Stromal cell of bone marrow (primary cell): ENCODE measurements around the gene PARL.
"Not testable (repeated sequence)": the region's sequence is repeated elsewhere in the genome, so short reads cannot be mapped to it uniquely, and the experiment has no call there.

Experiments
- DNase-seq: peaks from one replicate; pipeline ENCODE4 v3.0.0-alpha.2; 2012; ENCODE audit warnings: low read depth

Gene PARL

DNA sequence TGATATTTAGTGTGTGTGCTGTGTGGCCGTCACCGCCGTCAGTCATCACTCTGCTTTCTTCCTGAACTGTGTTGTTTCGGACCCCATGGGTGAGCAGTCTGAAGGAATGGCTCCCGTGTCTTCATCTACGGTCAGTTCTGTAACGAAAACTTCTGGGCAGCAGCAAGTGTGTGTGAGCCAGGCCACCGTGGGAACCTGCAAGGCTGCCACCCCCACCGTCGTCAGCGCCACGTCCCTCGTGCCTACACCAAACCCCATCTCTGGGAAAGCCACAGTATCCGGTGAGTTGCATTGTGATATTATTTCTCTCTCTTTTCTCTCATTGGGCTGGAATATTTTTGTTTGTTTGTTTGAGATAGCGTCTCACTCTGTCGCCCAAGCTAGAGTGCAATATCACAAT lies 94.0 kb downstream of the PARL start:
- no peak for DNase-seq

DNA sequence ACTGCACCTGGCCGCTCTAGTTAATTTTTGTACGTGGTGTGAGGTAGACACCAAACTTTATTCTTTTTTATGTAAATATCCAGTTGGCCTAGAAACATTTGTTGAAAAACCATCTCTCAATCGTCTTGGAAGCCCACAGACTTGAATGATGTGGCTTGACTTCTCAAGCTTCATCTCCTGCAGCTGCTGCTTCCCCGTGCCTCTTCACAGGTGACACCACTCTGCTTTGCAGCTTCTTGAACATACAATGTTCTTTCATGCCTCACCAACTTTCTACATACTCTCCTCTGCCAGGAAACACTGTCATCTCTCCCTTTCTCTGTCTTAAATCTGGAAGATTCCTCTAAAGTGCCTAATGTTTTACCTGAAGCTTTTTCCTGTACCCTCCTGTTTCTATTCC lies 94.9 kb downstream of the PARL start:
- no peak for DNase-seq

DNA sequence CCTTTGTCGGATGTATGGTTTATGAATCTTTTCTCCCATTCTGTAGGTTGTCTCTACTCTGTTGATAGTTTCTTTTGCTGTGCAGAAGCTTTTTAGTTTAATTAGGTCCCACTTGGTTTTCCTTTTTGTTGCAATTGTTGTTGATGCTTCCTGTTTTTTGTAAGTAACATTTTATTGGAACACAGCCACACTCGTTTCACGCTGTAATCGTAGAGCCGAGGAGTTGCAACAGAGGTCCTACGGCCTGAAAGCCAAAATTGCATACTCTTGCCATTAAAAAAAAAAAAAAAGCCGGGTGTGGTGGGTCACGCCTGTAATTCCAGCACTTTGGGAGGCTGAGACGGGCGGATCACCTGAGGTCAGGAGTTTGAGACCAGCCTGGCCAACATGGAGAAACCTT lies 100.2 kb downstream of the PARL start:
- DNase-seq: not testable (repeated sequence)

DNA sequence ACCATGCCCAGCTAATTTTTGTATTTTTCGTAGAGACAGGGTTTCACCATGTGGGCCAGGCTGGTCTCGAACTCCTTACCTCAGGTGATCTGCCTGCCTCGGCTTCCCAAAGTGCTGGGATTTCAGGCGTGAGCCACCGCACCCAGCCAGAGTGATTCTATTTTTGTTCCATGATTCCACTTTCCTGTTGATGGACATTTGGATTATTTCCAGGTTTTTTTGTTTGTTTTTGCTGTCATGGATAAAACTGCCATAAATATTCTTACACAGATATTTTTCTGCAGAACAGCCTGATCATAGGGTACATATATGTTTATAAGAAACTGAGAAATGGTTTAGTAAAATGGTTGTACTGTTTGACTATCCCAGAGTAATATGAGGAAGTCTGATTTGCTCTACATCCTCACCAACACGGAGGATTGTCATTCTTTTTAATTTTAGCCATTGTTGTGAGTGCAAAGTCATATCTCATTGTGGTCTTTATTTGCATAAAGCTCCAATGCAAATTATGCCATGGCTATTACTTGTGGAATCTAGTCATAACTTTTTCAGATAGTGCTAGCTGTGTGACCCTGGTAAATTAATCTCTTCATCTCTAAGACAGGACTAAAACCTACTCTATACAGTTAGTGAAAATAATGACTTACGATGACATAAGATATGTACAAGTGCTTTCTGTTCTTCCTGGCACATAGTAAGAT lies 102.0 kb downstream of the PARL start:
- no peak for DNase-seq

DNA sequence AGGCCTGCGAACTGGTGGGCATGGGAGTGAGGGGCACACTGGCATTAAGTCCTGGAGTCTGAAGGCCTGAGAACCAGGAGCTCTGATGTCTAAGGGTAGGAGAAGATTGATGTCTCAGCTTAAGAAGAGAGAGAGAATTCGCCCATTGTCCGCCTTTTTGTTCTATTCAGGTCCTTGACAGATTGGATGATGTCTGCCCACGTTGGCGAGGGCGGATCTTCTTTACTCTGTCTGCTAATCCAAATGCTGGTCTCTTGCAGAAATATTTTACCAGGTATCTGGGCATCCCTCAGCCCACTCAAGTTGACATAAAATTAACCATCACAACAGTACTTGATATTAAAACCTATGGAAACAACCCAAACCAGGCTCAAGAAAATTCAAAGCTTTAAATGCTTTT lies 103.4 kb downstream of the PARL start:
- DNase-seq: no peak

DNA sequence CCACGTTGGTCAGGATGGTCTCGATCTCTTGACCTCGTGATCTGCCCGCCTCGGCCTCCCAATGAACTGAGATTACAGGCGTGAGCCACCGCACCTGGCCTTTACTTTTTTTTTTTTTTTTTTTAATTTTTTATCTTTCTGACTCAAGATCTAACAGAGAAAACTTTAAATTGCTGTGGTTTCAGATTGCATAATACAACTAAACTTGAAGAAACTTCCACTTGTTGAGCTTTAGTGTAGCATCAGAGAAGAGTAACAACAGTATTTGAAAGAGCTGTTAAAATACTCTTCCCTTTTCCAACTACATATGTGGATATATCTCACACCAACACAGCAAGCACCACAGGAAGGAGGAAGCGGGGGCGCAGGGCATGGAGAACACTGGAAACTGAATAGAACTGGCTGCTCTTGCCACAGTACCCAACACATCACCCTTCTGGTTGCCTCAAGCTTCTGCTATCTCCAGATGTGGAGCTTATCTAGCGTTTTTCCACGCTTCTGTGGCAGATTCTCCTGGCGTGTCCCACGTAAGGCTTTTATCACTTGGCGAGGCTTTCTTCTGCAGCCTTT lies 104.7 kb downstream of the PARL start:
- no peak for DNase-seq
